Gastroesophageal sphincter (tissue), 3 donors: ENCODE results near the gene MISP.

Source experiments
- CTCF ChIP-seq, 4 experiments: fragments of 200-600 bp in 2 of 4; fragments of 450-650 bp in 2 of 4; sonication (generic) in 1 of 4; IDR thresholded peaks; one replicate each; pipeline ENCODE4 v1.5.1; 2017 to 2019; ENCODE audit warnings: antibody characterized with exemption in 4 of 4, mild to moderate bottlenecking in 2 of 4, moderate library complexity in 2 of 4
- POLR2A ChIP-seq, 2 donors: fragments of 450-650 bp; IDR thresholded peaks; one replicate each; pipeline ENCODE4 v1.6.1; 2017; ENCODE audit warnings: antibody characterized with exemption in 2 of 2, mild to moderate bottlenecking in 2 of 2, moderate library complexity in 1 of 2

GRCh38 chr19:771332-771785 lies 20.4 kb downstream of the MISP start:
- TF ChIP-seq CTCF (IDR thresholded peaks at IDR 0.05) (peak in 2 of 4 experiments; percentile 42 to 59), POLR2A (IDR thresholded peaks at IDR 0.05) (no peak)
